ENCODE data around the gene PPP1R1A.
A peak's percentile ranks its signal among the peaks of the same experiment; 100 is the strongest.

The PPP1R1A gene

DNA sequence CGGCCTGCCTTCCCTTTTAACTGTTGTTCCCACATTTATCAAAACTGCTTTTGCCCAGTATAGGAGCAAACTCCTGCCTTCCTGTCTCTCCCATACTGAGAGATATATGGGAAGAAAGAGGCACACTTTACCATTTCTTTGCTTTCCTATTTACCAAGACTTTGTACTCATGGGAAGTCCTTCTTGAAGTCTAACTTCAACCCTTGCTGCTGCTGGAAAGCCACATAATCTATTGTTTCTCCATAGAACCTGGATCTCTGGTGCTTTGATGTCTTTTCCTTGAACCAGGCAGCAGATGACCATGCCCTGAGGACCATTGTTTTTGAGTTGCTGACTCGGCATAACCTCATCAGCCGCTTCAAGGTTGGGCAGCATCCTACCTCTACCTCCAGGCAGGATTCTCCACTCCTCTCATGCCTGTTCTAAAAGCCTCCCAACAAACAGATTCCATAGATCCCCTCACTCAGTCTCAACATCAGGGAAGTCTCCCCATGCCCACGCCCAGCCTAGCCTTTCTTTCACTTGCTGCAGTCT is 18.4 kb downstream of the PPP1R1A start:
- no peak for DNase-seq

DNA sequence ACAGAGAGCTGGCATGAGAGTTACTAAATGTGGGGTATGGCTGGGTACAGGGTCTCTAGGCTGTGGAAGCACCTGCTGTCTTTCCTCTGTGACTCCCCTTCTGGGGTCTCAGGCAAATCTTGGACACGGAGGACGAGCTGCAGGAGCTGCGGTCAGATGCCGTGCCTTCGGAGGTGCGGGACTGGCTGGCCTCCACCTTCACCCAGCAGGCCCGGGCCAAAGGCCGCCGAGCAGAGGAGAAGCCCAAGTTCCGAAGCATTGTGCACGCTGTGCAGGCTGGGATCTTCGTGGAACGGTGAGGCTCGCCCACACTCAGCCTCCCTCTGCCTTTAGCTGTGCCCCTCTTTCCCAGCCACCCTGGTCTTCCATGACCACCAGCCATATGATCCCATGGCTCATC is 19.4 kb downstream of the PPP1R1A start:
- no peak for DNase-seq

DNA sequence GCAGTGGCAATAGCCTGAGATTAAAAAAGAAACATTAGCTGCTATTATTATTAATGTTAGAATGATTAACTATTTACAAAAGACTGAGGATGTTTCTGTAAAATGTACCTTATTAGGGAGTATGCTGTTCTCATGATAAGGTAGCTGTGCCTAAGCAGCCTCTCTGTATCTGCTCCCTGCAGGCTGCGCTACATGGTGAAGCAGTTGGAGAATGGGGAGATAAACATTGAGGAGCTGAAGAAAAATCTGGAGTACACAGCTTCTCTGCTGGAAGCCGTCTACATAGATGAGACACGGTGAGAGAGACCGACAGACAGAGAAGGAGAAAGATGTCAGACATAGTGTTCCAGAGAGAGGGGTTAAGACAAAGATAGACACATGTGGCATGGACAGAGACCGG is 21.7 kb downstream of the PPP1R1A start:
- no peak for DNase-seq

DNA sequence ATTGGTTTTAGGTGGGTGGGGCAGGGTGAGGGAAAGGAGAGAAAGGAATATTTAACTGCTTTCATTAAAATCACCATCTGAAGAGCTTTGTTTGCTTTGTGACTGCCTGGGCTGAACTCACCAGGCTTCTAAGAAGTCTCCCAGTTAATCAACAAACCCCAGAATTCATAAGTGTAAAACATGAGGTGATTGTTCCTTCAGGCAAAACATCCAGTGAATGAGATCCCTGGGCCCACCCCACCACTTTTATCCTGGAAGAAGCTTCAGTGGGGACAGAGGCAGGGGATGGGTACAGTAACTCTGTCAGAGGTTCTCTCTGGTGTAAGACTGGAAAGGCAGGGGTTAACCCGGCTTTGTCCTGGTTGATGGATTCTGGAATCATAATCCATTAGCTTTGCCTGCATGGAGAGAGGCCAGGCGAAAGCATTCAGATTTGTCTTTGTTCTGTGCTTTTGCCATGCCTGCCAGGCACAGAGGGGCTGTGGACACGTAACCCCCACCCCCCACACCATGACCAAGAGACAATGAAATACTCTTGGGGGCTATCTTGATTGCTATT is 22.4 kb downstream of the PPP1R1A start:
- DNase-seq: no peak

DNA sequence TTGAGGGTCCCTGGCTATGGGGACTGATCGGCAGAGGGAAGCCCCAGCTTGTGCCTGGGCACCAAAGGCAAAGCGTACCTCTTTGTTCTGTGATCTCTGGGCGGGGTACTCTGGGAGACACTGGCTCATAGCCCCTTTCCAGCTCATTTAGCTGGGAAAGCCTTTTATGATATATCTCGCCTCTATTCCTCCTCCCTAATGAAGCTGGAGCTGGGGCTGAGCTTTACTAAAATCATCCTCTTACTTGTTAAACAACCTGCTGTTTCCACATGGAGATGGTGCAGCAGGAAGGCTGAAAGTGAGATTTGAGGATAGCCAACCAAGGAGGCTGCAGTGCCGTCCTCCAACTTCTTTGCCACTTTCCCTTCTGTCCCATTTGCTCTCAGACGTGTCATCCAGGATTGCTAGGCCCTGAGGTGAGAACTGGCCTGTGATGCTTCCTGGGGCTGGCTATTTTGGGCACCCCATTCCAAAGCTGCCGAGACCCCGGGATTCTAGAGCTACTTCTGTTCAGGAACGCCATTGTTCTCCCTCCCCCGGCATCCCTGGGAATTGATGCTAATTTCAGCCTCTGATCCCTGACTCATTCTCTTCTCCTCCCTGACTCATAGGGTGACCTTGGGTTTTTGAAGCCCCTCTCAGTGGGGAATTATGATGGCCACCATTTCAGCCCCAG is 23.0 kb downstream of the PPP1R1A start:
- DNase-seq: no peak

DNA sequence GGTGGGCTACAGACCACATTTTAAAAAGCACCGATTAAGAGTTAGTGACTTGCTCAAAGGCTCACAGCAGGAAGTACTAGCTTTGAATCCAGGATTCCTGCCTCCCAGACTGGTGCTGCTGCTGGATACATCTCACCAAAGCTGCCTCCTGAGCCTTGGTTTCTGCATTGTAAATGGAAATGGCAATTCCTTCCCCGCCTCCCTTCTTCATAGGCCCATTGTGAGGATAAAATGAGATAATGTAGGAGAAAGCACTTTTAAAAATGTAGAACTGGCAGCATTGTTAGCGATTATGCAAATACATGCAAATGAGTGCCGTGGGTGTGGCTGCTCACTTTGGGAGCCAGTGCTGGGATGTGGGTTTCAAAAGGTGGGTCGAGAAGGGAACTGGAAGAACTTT is 23.7 kb downstream of the PPP1R1A start:
- DNase-seq: no peak

DNA sequence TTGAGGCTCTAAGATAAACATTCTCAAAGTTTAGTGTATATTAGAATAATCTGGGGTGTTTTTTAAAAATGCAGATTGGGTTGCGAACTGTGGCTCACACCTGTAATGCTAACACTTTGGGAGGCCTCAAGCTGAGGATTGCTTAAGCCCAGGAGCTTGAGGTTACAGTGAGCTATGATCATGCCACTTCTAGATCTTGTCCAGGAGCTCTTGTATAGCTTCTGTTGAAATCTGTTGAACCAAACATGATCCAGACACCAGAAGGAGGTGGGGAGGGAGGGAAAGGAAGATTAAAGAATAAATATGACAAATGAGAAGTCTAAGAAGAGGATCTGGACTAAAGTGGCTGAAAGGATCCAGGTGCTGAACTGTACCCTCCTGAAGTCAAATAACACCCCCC is 24.7 kb downstream of the PPP1R1A start:
- no peak for DNase-seq

DNA sequence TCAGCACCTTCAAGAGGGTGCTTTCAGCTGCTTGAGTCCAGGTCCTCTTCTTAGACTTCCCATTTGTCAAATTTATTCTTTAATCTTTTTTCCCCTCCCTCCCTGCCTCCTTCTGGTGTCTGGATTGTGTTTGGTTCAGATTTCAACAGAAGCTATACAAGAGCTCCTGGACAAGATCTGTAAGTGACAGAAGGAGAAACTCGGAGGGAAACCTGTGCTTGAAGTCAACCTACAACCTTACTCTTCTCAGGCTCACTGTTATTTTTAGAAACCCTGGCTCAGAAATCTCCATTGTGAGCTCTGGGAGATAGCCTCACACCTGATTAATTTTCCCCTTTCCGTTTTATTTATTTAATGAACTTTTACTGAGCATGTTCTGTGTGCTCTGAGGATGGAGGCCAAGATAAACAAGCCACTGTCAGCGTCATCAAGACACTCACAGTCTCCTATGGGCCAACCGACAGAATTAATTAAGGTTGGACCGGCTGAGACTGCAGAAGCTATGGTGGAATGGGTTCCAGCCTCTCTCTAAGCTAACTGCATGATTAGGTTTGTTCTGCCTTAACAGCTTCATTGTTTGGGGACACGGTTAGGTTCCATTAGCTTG is 25.6 kb downstream of the PPP1R1A start:
- no peak for DNase-seq

DNA sequence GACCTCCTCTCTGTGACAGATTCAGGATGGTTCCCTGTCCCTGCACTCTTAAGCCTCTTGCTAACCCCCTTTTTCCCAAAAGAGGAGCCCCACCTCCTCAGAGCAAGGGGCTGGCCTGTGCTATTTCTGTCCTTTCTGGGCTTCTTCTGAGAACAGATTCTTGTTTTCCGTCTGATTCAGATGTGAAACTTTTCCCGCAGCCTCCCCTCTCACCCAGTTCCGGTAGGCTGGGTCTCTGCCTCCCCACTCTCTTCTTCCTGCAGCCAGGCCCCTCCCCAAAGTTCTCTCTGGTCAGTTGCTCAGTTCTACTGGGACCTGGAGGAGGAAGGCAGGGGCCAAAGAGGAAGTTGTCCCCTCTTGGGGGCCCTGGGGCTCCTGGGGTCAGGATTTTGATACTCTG is 27.3 kb downstream of the PPP1R1A start:
- DNase-seq: no peak

DNA sequence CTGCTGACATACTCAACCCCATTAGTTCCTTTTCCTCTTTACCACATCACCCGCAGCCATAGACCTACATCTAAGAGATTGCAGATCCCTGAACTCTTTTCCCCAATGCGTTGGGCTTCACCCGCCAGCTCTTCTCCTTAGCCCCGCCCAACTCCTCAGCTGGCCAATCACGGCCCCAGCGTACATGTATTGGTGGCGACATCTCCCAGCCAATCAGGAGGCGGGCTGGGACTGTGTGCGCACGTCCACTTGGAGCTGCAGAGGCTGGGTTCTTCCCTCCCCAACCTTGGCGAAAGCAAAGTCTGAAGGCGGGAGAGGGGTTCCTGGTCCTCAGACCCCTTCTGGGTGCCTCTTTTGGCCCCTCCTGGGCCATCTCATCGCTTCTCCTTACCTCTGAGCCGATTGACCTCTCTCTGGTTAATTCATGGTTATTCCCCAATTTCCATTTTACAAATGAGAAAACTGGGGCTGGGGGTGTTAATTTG is 28.0 kb downstream of the PPP1R1A start:
- DNase-seq: peak; percentile 21 to 59

DNA sequence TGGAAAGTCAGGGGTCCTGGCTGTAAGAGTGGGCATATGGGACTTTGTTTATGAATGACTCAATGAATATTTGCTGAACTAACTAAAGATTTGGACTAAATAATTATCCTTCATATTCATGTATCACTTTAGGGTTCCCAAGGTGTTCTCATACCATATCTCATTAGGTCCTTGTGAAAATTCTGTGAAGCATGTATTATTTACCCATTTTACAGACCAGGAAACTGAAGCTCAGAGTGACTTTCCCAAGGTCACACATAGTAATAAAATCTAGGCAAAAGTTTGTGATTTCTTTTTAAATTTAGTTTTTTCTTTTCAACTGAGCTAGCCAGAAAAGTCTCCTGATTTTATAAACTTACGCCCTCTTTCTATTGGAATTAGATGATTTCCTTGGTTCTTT is 29.7 kb downstream of the PPP1R1A start:
- DNase-seq: no peak

DNA sequence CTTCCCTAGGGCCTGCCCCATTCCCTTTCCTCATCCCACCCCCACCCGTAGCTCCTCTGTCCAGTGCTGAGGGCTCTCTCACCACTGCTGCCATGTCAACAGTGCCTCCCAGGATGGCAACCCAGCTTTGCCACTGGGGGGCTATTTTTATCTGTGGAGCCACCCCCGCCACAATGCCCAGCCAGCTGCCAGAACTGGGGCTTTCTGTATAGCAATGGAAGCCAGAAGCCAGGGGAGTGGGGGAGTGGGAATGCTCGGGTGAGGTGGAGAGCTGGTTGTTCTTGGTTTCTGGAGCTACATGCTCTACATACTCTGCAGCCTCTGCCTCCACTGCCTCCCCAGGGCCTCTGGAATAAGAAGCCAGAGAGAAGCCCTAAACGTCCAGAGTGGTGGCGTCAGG is 30.1 kb downstream of the PPP1R1A start:
- no peak for DNase-seq

DNA sequence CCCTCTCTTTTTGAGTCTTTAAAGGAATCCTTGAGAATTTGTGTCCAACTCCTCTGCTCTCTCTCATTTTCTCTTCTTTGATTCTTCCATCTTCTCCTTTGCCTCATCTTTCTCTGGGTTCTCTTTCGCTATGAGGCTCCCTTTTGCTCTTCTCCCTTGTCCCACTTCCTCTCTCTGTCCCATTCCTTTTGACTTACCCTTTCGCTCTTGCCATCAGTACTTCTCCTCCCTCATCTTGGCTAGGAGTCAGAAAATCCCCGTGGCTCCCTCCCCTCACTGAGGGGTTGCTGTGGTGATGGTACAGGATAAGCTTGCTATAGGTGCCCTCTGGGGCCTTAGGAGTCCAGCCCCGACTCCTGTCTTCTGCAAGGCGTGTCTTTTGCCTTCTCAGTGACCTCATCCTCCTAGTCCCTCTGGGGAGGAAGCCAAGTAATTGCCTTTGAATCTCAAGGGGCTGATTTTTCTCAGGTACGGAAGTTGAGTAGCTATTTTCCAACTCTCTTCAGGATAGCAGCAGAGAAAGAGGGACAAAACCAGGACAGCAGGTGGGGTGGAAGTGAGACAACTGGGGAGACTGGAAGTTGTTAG is 32.7 kb downstream of the PPP1R1A start:
- DNase-seq: no peak

DNA sequence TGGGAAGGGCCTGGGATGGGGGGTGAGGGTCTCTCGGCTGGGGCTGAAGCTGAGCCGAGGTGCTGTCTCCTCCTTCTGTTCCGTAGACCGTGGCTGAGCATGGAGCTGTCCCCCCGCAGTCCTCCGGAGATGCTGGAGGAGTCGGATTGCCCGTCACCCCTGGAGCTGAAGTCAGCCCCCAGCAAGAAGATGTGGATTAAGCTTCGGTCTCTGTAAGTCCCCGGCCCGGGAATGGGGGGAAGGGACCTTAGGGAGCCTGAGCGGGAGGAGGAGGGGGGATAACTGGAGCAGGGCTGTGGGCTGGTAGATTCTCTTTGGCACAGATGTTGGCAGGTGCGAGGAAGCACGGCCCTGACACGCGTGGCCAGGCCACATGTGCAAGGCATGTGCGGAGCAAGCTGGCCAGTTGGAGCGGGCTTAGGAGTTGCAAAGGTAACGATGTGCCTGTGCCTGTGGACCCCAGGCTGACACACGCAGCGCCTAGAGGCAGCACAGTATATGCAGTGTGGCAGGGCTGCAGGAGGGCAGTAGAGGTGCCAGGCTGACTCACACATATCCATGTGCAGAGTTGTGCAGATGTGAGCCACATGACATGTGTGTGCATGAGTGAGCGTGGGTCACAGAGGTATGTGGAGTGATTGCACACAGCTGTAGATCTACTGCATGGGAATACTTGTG is 38.5 kb downstream of the PPP1R1A start:
- DNase-seq: no peak

DNA sequence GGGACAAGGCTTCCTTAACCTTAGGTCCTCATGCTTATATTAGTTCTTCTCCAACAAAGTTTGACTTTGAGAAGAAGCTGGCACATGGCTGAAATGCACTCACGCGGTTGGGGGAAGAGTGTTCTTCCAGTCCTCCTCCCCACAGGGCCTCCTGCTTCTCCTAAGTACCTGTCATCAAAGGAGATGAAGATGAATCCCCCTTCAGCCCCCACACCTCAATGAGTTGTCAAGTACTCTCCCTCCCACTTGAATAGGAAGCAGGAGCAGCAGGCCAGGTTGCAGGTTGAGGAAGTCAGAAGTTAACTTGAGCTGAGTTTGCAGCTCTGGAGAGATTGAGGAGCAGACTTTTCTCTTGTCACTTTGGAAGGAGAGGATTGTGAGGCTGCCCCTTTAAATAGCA is 41.9 kb downstream of the PPP1R1A start:
- DNase-seq: no peak

DNA sequence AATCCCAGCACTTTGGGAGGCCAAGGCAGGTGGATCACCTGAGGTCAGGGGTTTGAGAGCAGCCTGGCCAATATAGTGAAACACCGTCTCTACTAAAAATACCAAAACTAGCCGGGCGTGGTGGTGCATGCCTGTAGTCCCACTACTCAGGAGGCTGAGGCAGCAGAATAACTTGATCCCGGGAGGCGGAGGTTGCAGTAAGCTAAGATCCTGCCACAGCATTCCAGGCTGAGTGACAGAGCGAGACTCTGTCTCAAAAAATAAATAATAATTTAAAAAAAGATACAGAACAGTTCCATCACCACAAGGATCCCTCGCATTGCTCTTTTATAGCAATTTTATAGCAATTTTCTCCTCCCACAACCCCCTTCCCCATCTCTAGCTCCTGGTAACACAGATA is 43.7 kb downstream of the PPP1R1A start:
- DNase-seq: no peak

DNA sequence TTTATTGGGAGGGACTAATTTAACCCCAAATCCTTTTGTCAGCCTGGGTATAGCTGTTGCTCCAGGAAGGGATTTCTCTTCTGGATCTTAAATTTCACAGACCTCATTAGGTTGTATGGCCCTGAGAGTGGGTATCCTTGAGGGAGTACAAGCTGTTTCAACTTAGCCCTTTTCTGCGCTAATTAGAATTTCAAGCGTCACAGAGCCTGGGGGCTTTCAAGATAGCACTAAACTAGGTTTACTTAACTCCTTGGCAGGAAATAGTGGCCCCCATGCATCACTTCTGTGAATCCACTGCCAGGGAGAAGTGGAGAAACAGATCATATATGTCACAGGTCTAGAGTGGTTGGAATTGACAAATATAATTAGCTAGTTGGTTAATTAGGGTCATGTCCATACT is 44.9 kb downstream of the PPP1R1A start:
- DNase-seq: no peak

DNA sequence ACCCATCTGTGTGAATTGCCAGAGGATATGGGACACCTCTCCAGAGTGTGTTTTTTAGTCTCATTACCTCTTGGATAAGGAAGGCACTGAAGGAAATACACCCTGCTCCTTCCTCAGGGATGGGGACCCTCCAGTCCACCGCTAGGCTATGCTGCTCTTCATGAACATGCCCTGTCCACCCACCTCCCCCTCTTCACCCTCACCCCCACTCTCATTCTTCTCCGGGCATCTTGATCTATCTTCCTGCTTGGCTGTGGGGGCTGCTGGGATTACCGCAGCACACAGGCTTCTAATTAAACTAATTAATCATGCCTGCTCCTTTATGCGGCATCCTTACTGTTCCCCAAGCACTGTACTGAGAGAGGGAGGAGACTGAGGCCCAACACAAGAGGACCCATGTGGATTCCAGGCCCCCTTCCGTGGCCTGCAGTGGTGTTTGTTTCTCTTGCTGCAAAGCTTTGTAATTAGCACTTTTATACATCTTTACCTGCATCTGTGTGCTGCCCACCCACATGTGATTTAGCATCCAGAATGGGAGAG is 46.6 kb downstream of the PPP1R1A start:
- DNase-seq: no peak

DNA sequence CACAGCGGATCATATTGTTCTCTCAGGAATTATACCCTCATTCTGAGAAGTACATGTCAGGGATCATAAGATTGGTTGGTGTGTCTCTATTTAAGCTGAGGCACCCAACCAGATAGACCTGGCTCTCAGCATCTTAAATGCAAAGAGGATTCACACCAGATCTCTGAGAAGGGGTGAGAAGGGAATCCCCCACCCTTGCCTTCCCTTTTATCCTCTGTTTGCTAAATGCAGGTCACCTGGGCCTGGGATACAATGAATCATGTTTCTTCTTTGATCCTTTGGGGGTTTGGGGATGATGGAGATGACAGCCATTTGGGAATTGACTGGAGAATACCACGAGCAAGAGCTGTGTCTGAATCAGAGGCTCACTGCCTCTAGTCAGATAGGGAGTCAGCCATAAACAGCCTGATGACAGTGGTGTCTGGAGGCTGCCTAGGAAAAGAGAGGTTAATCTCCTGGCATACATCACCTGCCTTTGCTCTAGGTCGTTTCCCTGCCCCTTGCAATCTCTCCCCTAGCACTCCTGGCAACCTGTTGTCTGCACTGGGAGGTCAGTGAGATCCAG is 50.2 kb downstream of the PPP1R1A start:
- no peak for DNase-seq

DNA sequence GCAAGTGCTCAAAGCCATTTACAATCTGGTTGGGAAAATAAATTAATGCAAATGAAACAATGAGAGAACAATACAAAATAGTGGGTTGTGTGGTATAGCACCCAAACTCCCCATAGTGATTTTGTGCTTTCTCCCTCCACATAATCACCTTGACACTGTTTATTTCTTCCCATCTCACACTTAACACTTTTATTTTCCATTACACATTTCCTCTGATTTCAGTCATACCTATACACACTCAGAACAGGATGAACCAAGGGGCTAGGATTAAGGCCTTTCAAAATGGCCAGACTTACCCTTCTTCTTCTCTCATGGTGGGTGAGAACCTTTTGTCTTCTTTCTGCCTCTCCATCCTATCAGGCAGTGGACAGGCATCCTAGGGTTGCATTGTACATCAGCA is 53.0 kb downstream of the PPP1R1A start:
- no peak for DNase-seq

DNA sequence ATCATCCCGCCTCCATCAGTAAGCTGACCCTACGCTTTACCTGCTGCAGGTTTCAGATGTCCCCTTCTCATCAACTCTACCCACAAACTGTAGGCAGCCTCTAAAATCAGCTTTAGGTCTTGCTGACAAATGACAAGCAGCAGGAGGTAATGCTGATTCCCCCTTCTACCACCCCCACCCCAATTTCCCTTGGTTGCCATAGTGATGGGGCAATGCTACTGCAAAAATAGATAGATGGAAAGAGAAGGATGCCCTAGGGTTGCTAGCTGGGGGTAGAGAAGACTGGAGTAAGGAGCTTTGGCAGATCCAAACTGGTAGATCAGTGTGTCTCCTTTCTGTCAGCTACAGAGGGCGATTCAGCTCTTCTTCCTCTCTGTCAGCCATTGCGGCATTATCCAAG is 58.9 kb downstream of the PPP1R1A start:
- no peak for DNase-seq

Data from NCI-H1930 (cell line).